ENCODE results near the gene TRABD2B. TPM values are rescaled to one million over a fixed set of nuclear protein-coding genes. Genes with fewer than 3 reads are reported as not detected.

Gene TRABD2B
- total RNA-seq, 1 donor from 2014 or later: 0.89 TPM

DNA sequence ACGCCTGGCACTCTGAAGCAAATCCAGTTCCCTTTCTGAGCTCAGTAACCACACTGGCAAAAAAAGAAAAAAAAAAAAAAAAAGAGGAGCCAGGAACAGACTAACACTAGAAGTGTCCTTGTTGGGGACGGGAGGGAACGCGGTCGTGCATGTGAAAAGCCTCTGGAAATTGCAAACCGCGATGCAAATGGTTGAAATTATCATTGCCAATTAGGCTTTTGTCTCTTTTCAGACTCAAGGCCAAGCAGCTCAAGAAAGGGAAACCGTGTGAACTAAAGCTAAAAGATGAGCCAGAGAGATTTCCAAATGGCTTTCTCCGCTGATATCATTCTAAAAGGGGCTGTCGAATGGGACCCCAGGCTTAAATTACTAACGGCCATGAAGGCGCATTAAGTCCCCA is 13.5 kb downstream of the TRABD2B start:
- peak overlapping the region; percentile 62 for H3K4me2 ChIP-seq (ENCODE audit: low read length)
- no peak overlapping the region for H3K4me3 ChIP-seq (ENCODE audit: insufficient read depth, low read depth, low read length)
- H3K27me3 Mint-ChIP-seq (ENCODE audit: low read depth, unreplicated experiment): peaks cover 35% of the 10 kb centered on the region
- peaks cover 44% of the 10 kb centered on the region for H3K27me3 ChIP-seq (ENCODE audit: insufficient read depth, low read length)
- no peaks in the 10 kb centered on the region for H3K4me1 ChIP-seq (ENCODE audit: insufficient read depth, low read length)
- H3K4me1 Mint-ChIP-seq (ENCODE audit: low read depth, unreplicated experiment): peaks cover 8% of the 10 kb centered on the region
- TF ChIP-seq CTCF (IDR thresholded peaks at IDR 0.05; ENCODE audit: insufficient read depth, low read depth, low read length) (no peak), EZH2 (IDR thresholded peaks at IDR 0.05; ENCODE audit: insufficient read depth, low read length) (no peak)
- no peaks in the 10 kb centered on the region for H3K36me3 Mint-ChIP-seq (ENCODE audit: low read depth, unreplicated experiment)
- H3K4me3 Mint-ChIP-seq (ENCODE audit: unreplicated experiment): no peak overlapping the region
- DNase-seq (ENCODE audit: low read depth): no peak
- H3K79me2 ChIP-seq (ENCODE audit: insufficient read depth, low read length): no peaks in the 10 kb centered on the region
- H3K9me3 Mint-ChIP-seq (ENCODE audit: unreplicated experiment): peaks cover 6% of the 10 kb centered on the region
- H3K27ac Mint-ChIP-seq (ENCODE audit: unreplicated experiment): no peak overlapping the region
- no peaks in the 10 kb centered on the region for H3K36me3 ChIP-seq (ENCODE audit: insufficient read depth, low read length)
- no peak overlapping the region for H3K27ac ChIP-seq (ENCODE audit: low read depth, low read length)
- H3K9me3 ChIP-seq (ENCODE audit: insufficient read depth, low read depth, low read length): no peaks in the 10 kb centered on the region
- no peak for FAIRE-seq
- H4K20me1 ChIP-seq (ENCODE audit: insufficient read depth, low read length): no peaks in the 10 kb centered on the region
- no peak overlapping the region for H3K9ac ChIP-seq (ENCODE audit: low read length)
- no peak overlapping the region for H2AFZ ChIP-seq (ENCODE audit: low read depth, low read length)

- no peaks in the 10 kb centered on the region for H3K4me1 ChIP-seq (ENCODE audit: insufficient read depth, low read length)
- Mint-ChIP-seq H3K36me3 (ENCODE audit: low read depth, unreplicated experiment) (no peaks in the 10 kb centered on the region), H3K4me1 (ENCODE audit: low read depth, unreplicated experiment) (peaks cover 8% of the 10 kb centered on the region), H3K27ac (ENCODE audit: unreplicated experiment) (no peak overlapping the region), H3K27me3 (ENCODE audit: low read depth, unreplicated experiment) (peaks cover 30% of the 10 kb centered on the region), H3K9me3 (ENCODE audit: unreplicated experiment) (peaks cover 6% of the 10 kb centered on the region), H3K4me3 (ENCODE audit: unreplicated experiment) (no peak overlapping the region)
- H3K4me3 ChIP-seq (ENCODE audit: insufficient read depth, low read depth, low read length): no peak overlapping the region
- no peak overlapping the region for H3K4me2 ChIP-seq (ENCODE audit: low read length)
- H2AFZ ChIP-seq (ENCODE audit: low read depth, low read length): no peak overlapping the region
- no peak overlapping the region for H3K27ac ChIP-seq (ENCODE audit: low read depth, low read length)
- H3K9ac ChIP-seq (ENCODE audit: low read length): no peak overlapping the region
- H3K9me3 ChIP-seq (ENCODE audit: insufficient read depth, low read depth, low read length): no peaks in the 10 kb centered on the region
- FAIRE-seq (no peak), DNase-seq (ENCODE audit: low read depth) (no peak)
- TF ChIP-seq CTCF (IDR thresholded peaks at IDR 0.05; ENCODE audit: insufficient read depth, low read depth, low read length) (no peak), EZH2 (IDR thresholded peaks at IDR 0.05; ENCODE audit: insufficient read depth, low read length) (no peak)
- no peaks in the 10 kb centered on the region for H4K20me1 ChIP-seq (ENCODE audit: insufficient read depth, low read length)
- H3K36me3 ChIP-seq (ENCODE audit: insufficient read depth, low read length): no peaks in the 10 kb centered on the region
- no peaks in the 10 kb centered on the region for H3K79me2 ChIP-seq (ENCODE audit: insufficient read depth, low read length)
- peaks cover 34% of the 10 kb centered on the region for H3K27me3 ChIP-seq (ENCODE audit: insufficient read depth, low read length)
Observed at GRCh38 chr1:47981667-47982350, 15.4 kb downstream of the TRABD2B start.

GRCh38 chr1:47980501-47980900 is 16.7 kb downstream of the TRABD2B start:
- FAIRE-seq (no peak), DNase-seq (ENCODE audit: low read depth) (no peak)
- no peak for TF ChIP-seq CTCF (IDR thresholded peaks at IDR 0.05; ENCODE audit: insufficient read depth, low read depth, low read length)
- TF ChIP-seq EZH2 (IDR thresholded peaks at IDR 0.05; ENCODE audit: insufficient read depth, low read length): no peak
- Mint-ChIP-seq H3K4me3 (ENCODE audit: unreplicated experiment) (no peak overlapping the region), H3K9me3 (ENCODE audit: unreplicated experiment) (peaks cover 6% of the 10 kb centered on the region), H3K27ac (ENCODE audit: unreplicated experiment) (no peak overlapping the region), H3K27me3 (ENCODE audit: low read depth, unreplicated experiment) (peaks cover 29% of the 10 kb centered on the region), H3K36me3 (ENCODE audit: low read depth, unreplicated experiment) (no peaks in the 10 kb centered on the region), H3K4me1 (ENCODE audit: low read depth, unreplicated experiment) (peaks cover 3% of the 10 kb centered on the region)
- no peak overlapping the region for H2AFZ ChIP-seq (ENCODE audit: low read depth, low read length)
- H3K79me2 ChIP-seq (ENCODE audit: insufficient read depth, low read length): no peaks in the 10 kb centered on the region
- H3K4me3 ChIP-seq (ENCODE audit: insufficient read depth, low read depth, low read length): no peak overlapping the region
- no peaks in the 10 kb centered on the region for H3K36me3 ChIP-seq (ENCODE audit: insufficient read depth, low read length)
- H3K4me2 ChIP-seq (ENCODE audit: low read length): no peak overlapping the region
- no peak overlapping the region for H3K27ac ChIP-seq (ENCODE audit: low read depth, low read length)
- no peaks in the 10 kb centered on the region for H4K20me1 ChIP-seq (ENCODE audit: insufficient read depth, low read length)
- no peaks in the 10 kb centered on the region for H3K9me3 ChIP-seq (ENCODE audit: insufficient read depth, low read depth, low read length)
- H3K27me3 ChIP-seq (ENCODE audit: insufficient read depth, low read length): peaks cover 22% of the 10 kb centered on the region
- H3K9ac ChIP-seq (ENCODE audit: low read length): no peak overlapping the region
- no peaks in the 10 kb centered on the region for H3K4me1 ChIP-seq (ENCODE audit: insufficient read depth, low read length)
